Psoas muscle (tissue), 8 donors: ENCODE results near the gene SGMS1. TPM values are rescaled to one million over a fixed set of nuclear protein-coding genes. Genes with fewer than 3 reads are reported as not detected.

Experiments used
- ATAC-seq, 4 donors: fragments of 200-7000 bp; cut with Tn5 transposase; one replicate each; pipeline ENCODE4 v1.9.1; 2020; ENCODE audit warnings: moderate library complexity in 3 of 4, mild to moderate bottlenecking in 2 of 4
- DNase-seq, 2 donors: peaks; one replicate each; pipeline ENCODE4 v3.0.0-alpha.2; 2020
- H3K27ac ChIP-seq: fragments of 200-600 bp; one replicate; pipeline ENCODE4 v1.8.0; 2022
- H3K27me3 ChIP-seq, 3 donors: fragments of 200-600 bp in 1 of 3; one replicate each; pipeline versions ENCODE4 v1.6.1 to v1.8.0; 2013 to 2022; ENCODE audit warnings: low read length in 2 of 3, mild to moderate bottlenecking in 2 of 3, moderate library complexity in 1 of 3; ENCODE audit not compliant: insufficient read depth in 3 of 3
- H3K36me3 ChIP-seq, 2 donors: fragments of 200-600 bp in 1 of 2; one replicate each; pipeline versions ENCODE4 v1.6.1 to v1.8.0; 2013 to 2022; ENCODE audit warnings: low read depth in 1 of 2, mild to moderate bottlenecking in 1 of 2, moderate library complexity in 1 of 2; ENCODE audit not compliant: insufficient read depth in 1 of 2
- H3K4me1 ChIP-seq: fragments of 200-600 bp; one replicate; pipeline ENCODE4 v1.8.0; 2022
- H3K4me3 ChIP-seq: fragments of 200-600 bp; one replicate; pipeline ENCODE4 v1.8.0; 2022; ENCODE audit warnings: mild to moderate bottlenecking
- H3K9me3 ChIP-seq: fragments of 200-600 bp; one replicate; pipeline ENCODE4 v1.8.0; 2022
- WGBS, 3 donors: extraction: QIAGEN DNeasy Blood & Tissue Kit; methylation state at CpG; one replicate each; pipeline versions ENCODE4 v1.1.6 to v1.1.7; 2013; 5-methylcytosine and 5-hydroxymethylcytosine counted together
- intact Hi-C, 2 donors: fragments of 100-400 bp; cut with DNase I; formaldehyde crosslinking; loops; one replicate each; pipeline versions ENCODE4 v1.11.0 to v1.14.2; 2022
- polyA plus RNA-seq, 3 donors: library from polyadenylated mRNA; stranded (reverse); fragments of 200-250 nt; gene quantifications; one replicate each; pipeline ENCODE4 v1.2.3, GENCODE V29; 2013
- total RNA-seq, 4 donors: library from RNA; stranded (reverse); fragmentation: NEBNext Ultra II Directional in 2 of 4; extraction: Animal tissue kit (Norgen Biotek cat#: 25700) in 2 of 4; gene quantifications; one replicate each; pipeline versions ENCODE4 v1.2.1 to v1.2.4, GENCODE V29; 2021 to 2023
- TF ChIP-seq, protein P1 (sequence below): fragments of 200-600 bp; IDR thresholded peaks from one replicate; pipeline ENCODE4 v1.8.0; 2022; ENCODE audit warnings: antibody characterized with exemption
- donor health status: healthy with polysubstance abuse.
- donor health status: DM: no; HTN: no; CAD: no; lungs with moderate emphysema.
- donor health status: Bipolar disorder and iron deficiency.
- donor health status: healthy.
- donor health status: DM: yes; HTN: yes; CAD: no.
- donor health status: DM: no; HTN: no; CAD: no.
- donor health status: DM: no; HTN: no; CAD: no.
- donor health status: DM: yes; HTN: yes; CAD: no.

SGMS1 gene
- total and polyA plus RNA-seq, 7 donors = 6.2 to 16.7 (median 11.3) TPM

DNA sequence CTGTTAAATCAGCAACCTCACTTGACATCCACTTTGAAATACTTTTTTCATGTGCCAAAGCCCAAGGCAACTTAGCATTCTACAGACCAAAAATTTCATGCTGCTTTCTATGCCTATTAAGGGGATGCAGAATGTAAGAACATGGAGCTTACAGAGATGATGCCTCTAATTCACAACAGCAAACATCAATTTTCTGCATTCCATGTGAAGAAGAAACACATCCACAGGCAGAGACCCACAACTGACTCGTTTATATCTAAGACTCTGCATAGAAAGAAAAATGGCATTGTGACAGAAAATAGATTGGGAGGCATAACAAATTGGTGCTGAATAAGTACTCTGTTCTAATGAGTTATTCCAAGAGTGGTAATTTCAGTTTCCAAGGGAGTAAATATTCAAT is 107.6 kb downstream of the SGMS1 start:
- WGBS, 3 donors = 32 to 61% (median 49%) methylated on average over 1 of the region's 1 CpG
- Histone ChIP-seq H3K27me3 (no peaks in the 10 kb centered on the region), H3K27ac (no peak overlapping the region), H3K9me3 (no peaks in the 10 kb centered on the region), H3K4me1 (peaks cover 20% of the 10 kb centered on the region), H3K4me3 (no peak overlapping the region), H3K36me3 (peaks cover 0 to 9% of the 10 kb centered on the region in 2 donors)
- no peak for ATAC-seq
- TF ChIP-seq, protein P1, sequence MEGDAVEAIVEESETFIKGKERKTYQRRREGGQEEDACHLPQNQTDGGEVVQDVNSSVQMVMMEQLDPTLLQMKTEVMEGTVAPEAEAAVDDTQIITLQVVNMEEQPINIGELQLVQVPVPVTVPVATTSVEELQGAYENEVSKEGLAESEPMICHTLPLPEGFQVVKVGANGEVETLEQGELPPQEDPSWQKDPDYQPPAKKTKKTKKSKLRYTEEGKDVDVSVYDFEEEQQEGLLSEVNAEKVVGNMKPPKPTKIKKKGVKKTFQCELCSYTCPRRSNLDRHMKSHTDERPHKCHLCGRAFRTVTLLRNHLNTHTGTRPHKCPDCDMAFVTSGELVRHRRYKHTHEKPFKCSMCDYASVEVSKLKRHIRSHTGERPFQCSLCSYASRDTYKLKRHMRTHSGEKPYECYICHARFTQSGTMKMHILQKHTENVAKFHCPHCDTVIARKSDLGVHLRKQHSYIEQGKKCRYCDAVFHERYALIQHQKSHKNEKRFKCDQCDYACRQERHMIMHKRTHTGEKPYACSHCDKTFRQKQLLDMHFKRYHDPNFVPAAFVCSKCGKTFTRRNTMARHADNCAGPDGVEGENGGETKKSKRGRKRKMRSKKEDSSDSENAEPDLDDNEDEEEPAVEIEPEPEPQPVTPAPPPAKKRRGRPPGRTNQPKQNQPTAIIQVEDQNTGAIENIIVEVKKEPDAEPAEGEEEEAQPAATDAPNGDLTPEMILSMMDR = no peak
- intact Hi-C loops = no loop called here
- no peak for DNase-seq

DNA sequence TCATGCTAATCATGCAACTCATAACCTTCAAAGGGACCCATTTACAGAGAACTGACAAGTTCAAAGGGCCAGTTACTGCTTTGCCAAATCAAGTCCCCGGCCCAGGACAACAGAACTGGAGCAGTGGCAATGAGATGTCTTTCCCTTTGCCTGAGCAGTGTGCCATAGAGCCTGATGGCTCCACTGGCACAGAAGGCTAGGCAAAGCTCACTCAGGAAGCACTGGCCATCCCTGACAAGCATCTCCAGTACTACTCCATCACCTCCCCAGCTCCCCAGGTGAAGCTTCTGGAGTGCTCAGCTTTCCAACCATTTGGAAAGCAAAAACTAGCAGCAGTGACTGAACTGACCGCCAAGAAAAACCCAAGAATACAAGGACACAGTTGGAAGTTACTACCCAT is 108.3 kb downstream of the SGMS1 start:
- Histone ChIP-seq H3K9me3 (no peaks in the 10 kb centered on the region), H3K36me3 (peaks cover 0 to 9% of the 10 kb centered on the region in 2 donors), H3K4me3 (no peak overlapping the region), H3K27me3 (no peaks in the 10 kb centered on the region), H3K27ac (no peak overlapping the region), H3K4me1 (peaks cover 20% of the 10 kb centered on the region)
- intact Hi-C loops = no loop called here
- ATAC-seq (no peak), DNase-seq (no peak)
- 76 to 87% (median 86%) methylated on average over 2 of the region's 2 CpGs for WGBS, 3 donors
- TF ChIP-seq, protein P1 = no peak

DNA sequence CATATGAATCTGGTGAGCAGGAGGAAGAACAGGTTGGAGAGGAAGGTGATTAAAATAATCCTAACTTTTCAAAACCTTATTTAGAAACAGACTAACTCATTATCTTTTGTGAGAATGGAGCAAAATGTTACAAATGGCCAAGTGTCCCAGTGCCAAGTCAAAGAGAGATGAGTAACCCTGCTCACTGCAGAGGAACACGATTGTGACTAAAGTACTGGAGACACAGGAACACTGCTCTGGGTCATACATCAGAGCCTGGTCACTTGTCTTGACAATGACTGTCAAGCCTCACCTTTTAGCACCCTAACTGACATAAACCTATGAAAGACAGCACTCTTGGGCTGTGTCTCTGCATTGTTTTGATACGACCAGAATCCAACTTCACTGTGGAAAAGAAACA is 108.8 kb downstream of the SGMS1 start:
- H3K27me3 ChIP-seq = no peaks in the 10 kb centered on the region
- DNase-seq (no peak), ATAC-seq (peak in 1 of 4 donors; percentile 41)
- WGBS, 3 donors = 66 to 74% (median 68%) methylated on average over 2 of the region's 2 CpGs
- H3K4me1 ChIP-seq = peaks cover 20% of the 10 kb centered on the region
- TF ChIP-seq, protein P1 = no peak
- H3K27ac ChIP-seq = no peak overlapping the region
- intact Hi-C loops = loop anchor here in 1 of 2 donors (5.0 kb wide), 1 partner anchor 58 kb away; no protein-coding TSS in a partner anchor
- no peak overlapping the region for H3K4me3 ChIP-seq
- H3K9me3 ChIP-seq = no peaks in the 10 kb centered on the region
- peaks cover 0 to 9% of the 10 kb centered on the region in 2 donors for H3K36me3 ChIP-seq

DNA sequence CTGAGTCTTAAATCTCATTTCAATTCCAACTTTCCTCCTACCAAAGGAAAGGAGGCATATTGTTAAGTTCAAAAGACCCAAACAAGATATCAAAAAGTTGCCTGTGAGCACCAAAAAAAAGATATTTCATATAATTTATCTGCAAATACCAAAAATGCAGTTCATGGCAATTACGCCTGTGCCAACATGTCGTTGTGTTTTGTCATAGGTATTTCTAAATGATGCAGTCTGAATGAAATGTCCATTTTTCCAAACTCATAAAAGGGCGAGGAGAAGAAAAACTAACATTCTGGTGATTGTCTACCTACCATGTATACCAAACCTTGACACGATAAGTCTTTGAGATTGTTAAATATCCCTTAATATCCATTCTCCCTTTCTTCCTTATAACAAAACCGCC is 109.8 kb downstream of the SGMS1 start:
- ATAC-seq = no peak

More for the DNA sequence above, 109.8 kb downstream of the SGMS1 start:
- WGBS, 3 donors = 73 to 91% (median 88%) methylated on average over 5 of the region's 5 CpGs
- TF ChIP-seq, protein P1 = no peak
- Histone ChIP-seq H3K36me3 (peaks cover 0 to 3% of the 10 kb centered on the region in 2 donors), H3K27ac (no peak overlapping the region), H3K27me3 (no peaks in the 10 kb centered on the region), H3K9me3 (no peaks in the 10 kb centered on the region), H3K4me3 (no peak overlapping the region), H3K4me1 (peaks cover 21% of the 10 kb centered on the region)
- intact Hi-C loops = loop anchor here in 1 of 2 donors (5.0 kb wide), 1 partner anchor 57 kb away; no protein-coding TSS in a partner anchor
- DNase-seq = no peak
